HG03571 (cell line): Measurements from ENCODE around the gene RAF1.
"Not testable (repeated sequence)": the region's sequence is repeated elsewhere in the genome, so short reads cannot be mapped to it uniquely, and the experiment has no call there.

ENCODE experiments used
- ATAC-seq: cut with Tn5 transposase; IDR thresholded peaks from one replicate; pipeline ENCODE4 v1.9.1; 2021; ENCODE audit not compliant: unreplicated experiment

Gene RAF1

DNA sequence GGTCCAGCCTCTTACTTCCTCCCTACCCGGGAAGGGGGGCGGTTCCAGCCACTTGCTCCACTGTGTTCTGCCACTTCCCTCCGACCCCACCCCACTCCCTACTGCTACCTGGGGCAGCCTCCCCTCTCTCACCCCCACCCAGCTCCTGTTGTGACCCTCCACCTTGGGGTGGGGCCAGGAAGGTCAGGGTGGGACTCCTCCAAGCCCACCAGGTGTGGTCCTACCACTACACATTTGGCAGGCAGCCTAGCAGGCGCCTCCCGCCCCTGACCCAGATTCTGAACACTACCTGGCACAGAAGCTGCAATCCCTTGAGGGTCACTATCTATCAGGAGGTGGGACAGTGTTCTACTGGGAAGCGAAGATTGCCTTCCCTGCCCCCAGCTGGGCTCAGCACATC is 13.7 kb upstream of the RAF1 start:
- ATAC-seq: no peak

GRCh38 chr3:12675115-12675810 is 11.3 kb upstream of the RAF1 start:
- no peak for ATAC-seq

DNA sequence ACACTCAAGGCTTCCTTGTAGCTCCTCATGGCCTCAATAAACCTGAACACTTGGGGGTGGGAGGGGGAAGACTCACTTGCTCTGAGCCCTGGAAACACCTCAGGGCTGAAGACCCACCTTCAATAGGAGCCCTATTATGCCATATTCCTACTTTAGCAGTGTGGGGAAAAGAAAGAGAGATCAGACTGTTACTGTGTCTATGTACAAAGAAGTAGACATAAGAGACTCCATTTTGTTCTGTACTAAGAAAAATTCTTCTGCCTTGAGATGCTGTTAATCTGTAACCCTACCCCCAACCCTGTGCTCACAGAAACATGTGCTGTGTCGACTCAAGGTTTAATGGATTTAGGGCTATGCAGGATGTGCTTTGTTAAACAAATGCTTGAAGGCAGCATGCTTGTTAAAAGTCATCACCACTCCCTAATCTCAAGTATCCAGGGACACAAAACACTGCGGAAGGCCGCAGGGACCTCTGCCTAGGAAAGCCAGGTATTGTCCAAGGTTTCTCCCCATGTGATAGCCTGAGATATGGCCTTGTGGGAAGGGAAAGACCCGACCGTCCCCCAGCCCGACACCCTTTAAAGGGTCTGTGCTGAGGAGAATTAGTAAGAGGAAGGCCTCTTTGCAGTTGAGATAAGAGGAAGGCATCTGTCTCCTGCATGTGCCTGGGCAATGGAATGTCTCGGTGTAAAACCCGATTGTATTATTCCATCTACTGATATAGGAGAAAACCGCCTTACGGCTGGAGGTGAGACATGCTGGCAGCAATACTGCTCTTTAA is 10.2 kb upstream of the RAF1 start:
- ATAC-seq: not testable (repeated sequence)

DNA sequence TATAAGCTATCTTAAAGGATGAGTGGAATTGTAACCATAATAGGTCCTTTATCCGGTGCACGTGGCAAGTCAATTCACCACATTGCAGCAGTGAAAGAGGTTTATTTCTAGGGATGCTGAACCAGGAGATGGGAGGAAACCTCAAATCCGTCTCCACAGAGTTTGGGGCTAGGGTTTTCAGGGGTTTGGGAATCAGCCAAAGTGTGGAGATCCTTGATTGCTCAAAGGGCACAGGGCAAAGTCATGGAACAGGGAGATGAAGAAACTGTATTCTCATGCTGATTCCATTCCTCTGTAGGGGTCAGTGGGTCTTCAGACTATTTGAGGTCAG is 7.2 kb upstream of the RAF1 start:
- no peak for ATAC-seq

GRCh38 chr3:12670365-12671119 is 6.6 kb upstream of the RAF1 start:
- no peak for ATAC-seq

DNA sequence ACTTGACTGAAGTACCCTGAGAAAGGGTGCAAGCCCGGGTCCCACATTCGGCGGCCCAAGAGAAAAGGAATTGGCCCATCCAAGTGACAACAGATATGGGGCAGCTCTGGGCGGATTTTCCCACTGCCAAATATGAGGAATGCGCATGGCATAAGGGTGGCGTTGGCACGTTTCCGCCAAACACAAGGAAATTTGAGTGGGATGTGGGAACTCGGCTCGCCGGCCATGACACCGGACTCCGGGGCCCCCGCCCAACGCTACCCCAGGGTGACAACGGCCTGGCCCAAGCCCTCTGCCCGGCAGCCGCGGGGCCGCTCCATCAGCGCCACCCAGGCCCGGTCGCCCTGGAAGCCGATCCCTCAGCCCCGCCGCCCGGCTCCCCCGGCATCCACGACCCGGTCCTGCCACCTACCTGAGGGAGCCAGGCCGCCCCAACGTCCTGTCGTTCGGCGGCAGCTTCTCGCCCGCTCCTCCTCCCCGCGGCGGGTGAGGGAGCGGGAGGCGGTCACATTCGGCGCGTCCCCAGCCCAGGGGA is 449 bp downstream of the RAF1 start:
- peak; percentile 24 for ATAC-seq

DNA sequence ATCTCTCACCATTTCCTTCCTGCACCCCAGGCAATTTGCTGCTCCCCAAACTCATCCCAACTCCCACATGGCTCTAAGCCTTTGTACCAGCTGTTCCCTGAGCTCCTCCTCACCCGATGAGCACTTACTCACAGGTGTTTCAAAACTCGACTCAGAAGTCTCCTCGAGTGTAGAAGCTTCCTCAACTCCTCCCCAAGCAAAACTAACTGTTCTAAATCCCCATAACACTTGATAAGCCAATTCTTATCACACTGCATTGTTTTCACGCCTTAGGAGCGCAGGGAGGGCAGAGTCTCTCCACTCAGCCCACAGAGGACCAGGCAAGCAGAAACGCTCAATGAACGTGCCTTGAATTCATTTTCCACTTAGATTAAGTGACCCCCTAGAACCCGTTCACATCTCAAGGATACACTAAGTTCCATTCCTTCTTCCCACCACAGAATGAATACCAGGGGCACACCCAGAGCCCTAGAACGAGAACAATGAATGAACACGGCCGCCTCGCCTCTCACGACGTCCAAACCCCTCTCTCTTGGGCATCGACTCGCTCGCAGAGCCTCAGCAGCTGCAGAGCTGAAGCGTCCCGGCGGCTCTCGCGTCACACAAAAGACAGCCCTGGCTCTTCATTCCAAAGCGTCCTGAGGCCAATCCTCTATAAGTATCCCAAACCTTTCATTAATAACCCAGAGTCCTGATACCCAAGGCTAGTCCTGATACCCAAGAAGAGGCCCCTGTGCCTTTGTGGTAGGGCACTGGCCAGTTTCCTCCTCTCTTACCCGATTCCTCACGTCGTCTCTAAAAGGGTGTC is 1.1 kb downstream of the RAF1 start:
- ATAC-seq: no peak

GRCh38 chr3:12661926-12662592 is 1.9 kb downstream of the RAF1 start:
- no peak for ATAC-seq

- ATAC-seq: not testable (repeated sequence)
Measured at GRCh38 chr3:12661375-12661774, 2.5 kb downstream of the RAF1 start.

DNA sequence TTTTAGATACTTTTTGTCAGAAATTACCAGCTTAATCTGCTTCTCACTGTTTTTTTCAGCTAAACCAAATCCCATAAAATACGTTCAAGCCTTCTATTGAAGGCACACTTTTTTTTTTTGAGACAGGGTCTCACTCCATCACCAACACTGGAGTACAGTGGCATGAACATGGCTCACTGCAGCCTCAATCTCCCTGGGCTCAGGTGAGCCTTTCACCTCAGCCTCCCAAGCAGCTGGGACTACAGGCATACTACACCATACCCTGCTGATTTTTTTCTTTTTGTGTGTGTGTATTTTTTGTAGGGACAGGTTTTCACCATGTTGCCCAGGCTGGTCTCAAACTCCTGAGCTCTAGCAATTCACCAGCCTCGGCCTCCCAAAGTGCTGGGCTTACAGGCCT is 3.7 kb downstream of the RAF1 start:
- no peak for ATAC-seq

DNA sequence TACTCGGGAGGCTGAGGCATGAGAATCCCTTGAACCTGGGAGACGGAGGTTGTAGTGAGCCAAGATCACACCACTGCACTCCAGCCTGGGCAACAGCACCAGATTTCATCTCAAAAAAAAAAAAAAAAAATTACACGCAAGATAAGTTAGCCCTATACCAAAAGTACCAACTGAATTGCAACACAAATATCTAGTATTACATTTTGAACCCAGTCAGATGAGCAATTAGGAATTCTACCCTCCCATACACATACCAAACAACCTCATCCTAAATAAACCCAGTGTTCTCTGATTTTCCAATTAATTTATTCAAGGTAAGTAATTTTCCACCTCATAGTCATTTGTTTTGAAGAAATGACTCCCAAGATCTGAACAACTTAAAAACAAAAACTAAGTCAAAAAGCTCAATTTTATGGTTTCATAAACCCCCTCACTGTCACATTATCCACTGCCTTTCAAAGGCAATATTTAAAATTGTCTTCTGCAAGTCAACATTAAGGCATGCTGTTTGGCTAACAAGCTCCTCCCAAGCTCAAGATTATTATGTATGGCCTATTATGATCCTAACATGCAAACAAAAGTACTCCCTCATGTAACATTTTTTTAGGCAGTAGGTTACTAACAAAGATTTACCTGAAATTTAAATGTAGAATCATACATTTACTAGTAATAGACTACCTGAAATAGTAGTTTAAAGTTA is 4.5 kb downstream of the RAF1 start:
- no peak for ATAC-seq

DNA sequence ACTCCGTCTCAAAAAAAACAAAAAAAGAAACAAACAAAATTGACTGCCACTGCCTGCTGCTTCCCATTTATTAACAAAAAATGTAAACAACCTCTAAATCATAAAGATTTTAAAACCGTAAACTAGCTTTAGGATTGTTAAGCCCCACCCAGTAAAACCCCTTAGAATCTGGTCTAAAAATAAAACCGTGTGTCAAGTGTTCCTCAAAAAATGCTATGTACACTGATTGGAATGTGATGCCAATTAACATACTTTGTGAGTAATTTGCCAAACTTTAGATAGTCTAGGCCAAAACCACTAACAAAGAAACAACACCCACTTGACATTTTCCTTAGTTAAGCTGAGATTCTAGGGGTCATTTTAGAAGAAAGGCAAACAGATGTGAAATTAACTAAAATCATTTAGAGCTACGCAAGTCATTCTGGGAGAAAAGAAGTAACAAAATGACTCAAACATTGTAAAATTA is 5.3 kb downstream of the RAF1 start:
- ATAC-seq: no peak

GRCh38 chr3:12656850-12657249 is 7.1 kb downstream of the RAF1 start:
- no peak for ATAC-seq

DNA sequence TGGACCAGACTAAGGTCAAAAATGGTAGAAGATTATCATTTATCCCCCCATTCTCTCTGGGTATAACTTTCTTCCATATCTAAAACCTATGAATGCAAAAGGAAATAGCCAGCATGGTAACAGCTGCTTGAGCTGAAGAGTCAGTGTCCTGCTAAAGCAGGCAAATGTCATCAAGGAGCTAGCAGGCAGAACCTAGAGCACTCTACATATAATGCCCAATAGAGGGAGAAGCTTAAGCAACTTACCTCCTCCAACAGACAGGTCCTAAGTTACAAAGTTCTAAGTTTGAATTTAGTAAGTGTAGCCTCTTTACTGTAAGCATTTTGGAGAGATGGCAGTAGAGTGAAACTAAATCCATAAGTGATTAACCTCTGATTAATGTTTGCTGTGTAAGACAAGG is 7.7 kb downstream of the RAF1 start:
- ATAC-seq: no peak

DNA sequence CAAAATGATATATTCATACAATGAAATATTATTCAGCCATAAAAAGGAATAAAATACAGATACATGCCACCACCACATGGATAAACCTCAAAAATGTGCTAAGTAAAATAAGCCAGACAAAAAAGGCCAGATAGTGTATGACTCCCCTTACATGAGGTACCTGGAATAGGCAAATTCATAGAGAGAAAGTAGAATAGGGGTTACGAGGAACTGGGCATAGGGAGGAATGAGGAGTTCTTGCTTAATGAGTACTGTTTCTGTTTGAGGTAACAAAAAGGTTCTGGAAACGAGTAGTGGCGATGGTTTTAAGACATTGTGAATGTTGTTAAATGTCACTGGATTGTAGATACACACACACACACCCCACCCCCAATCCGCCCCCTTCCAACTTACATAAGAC is 8.2 kb downstream of the RAF1 start:
- ATAC-seq: no peak

GRCh38 chr3:12653747-12654146 is 10.2 kb downstream of the RAF1 start:
- ATAC-seq: no peak

DNA sequence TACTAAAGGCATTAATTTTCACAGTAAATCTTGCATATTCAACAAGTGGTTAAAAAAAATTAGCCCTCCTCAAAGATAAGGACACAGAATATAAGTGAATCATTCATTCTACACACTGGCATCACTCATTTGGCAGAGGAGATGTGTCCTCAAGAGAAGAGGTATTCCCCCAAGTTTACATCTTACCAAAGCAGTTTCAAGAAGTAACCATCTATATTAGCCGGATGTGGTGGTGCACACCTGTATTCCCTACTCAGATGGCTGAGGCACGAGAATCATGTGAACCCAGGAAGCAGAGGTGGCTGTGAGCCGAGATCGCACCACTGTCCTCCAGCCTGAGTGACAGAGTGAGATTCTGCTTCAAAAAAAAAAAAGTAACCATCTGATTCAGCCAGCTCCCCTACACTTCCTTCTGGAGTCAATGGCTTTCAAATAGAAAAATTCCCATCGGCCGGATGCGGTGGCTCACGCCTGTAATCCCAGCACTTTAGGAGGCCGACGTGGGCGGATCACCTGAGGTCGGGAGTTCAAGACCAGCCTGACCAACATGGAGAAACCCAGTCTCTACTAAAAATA is 15.4 kb downstream of the RAF1 start:
- no peak for ATAC-seq

GRCh38 chr3:12644331-12644937 is 19.5 kb downstream of the RAF1 start:
- no peak for ATAC-seq

- ATAC-seq: no peak
Measured at GRCh38 chr3:12643724-12644123, 20.2 kb downstream of the RAF1 start.
